ENCODE data around the gene MKLN1.
"Not testable (repeated sequence)": the region's sequence is repeated elsewhere in the genome, so short reads cannot be mapped to it uniquely, and the experiment has no call there.

MKLN1 gene

GRCh38 chr7:131400681-131401176 lies 73.1 kb downstream of the MKLN1 start:
- no peak for DNase-seq (ENCODE audit: low spot score)

DNA sequence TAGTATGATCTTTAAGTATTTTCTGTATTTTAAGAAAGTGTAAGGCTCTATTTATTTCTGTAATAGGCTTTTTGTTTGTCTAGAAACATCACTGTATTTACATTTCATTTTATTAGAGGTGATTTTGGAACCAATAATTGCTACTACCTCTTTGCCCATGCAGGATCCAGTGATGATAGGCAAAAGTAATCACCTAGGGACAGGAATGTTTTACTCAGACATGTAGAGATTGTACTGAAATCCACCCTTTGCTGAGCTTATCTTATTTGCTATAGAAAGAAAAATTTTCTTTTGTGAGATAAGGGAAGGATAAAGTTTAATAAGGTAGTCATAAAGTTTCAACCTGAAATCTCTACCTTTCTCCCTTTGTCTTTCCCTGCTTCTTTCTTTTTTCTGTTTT lies 73.5 kb downstream of the MKLN1 start:
- DNase-seq (ENCODE audit: low spot score): no peak

DNA sequence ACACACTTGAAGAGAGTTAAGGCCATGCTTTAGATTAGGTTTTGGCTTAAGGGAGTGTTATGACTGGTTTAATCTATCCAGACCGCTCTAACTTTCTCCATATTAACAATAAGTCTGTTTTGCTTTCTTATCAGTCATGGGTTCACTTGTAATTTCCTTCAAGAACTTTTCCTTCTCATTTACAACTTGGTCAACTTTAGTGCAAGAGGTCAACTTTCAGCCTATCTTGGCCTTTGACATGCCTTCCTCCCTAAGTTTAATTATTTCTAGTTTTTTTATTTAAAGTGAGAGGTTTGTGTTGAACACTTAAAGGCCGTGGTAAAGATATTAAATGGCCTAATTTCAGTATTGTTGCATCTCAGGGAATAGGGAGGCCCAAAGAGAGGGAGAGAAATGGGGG lies 75.6 kb downstream of the MKLN1 start:
- DNase-seq (ENCODE audit: low spot score): no peak

GRCh38 chr7:131404226-131404911 lies 76.7 kb downstream of the MKLN1 start:
- DNase-seq (ENCODE audit: low spot score): no peak

- DNase-seq (ENCODE audit: low spot score): no peak
Observed at GRCh38 chr7:131409129-131409766, 81.6 kb downstream of the MKLN1 start.

DNA sequence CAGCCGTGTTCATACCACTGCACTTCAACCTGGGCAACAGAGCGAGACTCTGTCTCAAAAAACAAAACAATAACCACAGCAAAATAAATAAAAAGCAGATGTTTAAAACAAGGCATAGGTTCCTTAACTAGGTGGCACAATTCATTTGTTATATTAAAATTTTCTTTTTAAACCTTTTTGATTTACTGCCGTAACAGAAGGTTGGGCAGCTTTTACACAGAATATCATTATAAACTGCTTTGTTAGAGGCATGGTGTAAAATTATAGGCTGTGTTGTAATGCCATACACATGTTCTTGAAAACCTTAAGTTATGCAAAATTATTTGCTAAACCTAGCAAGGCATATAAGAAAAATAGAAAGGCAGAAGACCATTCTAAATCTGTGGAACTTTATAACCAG lies 84.4 kb downstream of the MKLN1 start:
- no peak for DNase-seq (ENCODE audit: low spot score)

DNA sequence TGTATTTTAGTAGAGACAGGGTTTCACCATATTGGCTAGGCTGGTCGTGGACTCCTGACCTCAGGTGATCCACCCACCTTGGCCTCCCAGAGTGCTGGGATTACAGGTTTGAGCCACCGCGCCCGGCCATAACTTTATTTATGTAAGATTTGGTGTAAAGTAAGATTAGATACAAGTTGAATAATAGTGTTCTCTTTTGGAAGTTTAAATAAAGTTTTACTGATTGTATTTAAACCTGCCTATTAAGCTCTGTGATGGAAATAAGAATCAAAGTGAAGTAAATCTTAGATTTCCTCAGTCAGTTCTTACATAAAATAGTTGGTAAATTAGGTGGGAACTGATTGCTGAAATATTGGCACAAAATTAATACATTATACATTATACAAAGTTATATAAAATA lies 86.0 kb downstream of the MKLN1 start:
- no peak for DNase-seq (ENCODE audit: low spot score)

- peak; percentile 27 for DNase-seq (ENCODE audit: low spot score)
Observed at GRCh38 chr7:131424219-131424822, 96.6 kb downstream of the MKLN1 start.

DNA sequence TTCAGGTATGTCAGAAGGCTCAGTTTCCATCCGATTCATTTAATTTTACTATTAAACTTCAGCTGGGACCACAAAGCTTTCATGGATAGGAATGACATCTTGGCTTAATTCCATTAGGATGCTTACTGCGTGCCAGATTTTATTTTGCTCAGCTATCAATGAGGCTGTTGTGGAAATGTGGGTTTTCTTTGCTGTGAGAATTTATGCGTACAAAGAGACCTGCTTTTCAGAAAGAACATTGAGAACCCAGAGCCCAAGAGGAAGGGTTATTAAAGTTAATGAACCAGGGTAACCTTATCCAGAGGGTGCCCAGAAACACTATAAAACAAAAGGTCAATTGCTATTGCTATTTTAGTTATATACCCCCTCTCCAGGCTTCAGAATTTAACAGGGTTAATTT lies 98.3 kb downstream of the MKLN1 start:
- DNase-seq (ENCODE audit: low spot score): no peak

- DNase-seq (ENCODE audit: low spot score): not testable (repeated sequence)
Observed at GRCh38 chr7:131430826-131431225, 103.2 kb downstream of the MKLN1 start.

DNA sequence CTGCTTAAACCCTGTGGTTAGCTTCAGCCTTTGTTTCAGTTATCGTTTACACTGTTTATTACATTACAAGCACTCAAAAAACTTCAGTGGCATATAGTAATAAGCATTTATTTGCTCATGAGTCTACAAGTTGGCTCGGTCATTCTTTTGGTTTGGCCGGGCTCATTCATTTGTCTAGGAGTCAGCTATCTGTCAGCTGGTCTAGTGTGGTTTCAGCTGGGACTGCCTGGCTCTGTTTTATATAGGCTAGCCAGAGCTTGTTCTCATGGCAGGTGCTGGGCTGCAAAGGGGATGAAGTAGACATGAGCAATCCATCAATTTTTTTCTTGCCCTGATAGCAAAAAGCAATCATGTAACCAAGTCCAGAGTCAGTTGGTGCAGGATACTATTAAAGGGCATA lies 103.6 kb downstream of the MKLN1 start:
- no peak for DNase-seq (ENCODE audit: low spot score)

- DNase-seq (ENCODE audit: low spot score): no peak
Observed at GRCh38 chr7:131431756-131432155, 104.1 kb downstream of the MKLN1 start.

- no peak for DNase-seq (ENCODE audit: low spot score)
Observed at GRCh38 chr7:131436384-131436783, 108.7 kb downstream of the MKLN1 start.

- DNase-seq (ENCODE audit: low spot score): no peak
Observed at GRCh38 chr7:131438969-131439368, 111.3 kb downstream of the MKLN1 start.

DNA sequence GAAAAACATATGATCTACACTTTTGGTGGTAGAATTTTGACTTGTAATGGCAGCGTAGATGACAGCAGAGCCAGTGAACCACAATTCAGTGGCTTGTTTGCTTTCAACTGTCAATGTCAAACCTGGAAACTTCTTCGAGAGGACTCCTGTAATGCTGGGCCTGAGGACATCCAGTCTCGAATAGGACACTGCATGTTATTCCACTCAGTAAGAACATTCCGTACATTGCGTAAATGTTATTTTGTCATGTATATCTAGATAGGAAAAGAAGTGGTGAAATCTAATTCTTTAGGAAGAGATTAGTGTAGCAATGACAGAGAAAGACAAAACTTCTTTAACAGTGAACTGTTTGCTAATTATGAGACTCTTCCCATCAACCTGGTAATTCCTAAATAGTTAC lies 115.8 kb downstream of the MKLN1 start:
- no peak for DNase-seq (ENCODE audit: low spot score)

DNA sequence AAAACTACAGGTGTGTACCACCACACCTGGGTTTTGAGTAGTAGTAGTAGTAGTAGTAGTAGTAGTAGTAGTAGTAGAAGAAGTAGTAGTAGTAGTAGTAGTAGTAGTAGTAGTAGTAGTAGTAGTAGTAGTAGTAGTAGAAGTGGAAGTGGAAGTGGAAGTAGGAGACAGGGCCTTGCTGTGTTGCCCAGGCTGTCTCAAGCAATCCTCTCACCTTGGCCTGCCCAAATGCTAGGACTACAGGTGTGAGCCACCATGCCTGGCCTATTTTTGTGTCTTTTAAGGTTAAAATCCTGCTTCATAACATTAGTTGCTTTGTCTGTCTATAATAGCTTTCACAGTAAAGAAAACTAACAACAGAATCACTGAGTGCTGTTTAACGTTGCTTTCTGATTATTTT lies 117.0 kb downstream of the MKLN1 start:
- DNase-seq (ENCODE audit: low spot score): no peak

DNA sequence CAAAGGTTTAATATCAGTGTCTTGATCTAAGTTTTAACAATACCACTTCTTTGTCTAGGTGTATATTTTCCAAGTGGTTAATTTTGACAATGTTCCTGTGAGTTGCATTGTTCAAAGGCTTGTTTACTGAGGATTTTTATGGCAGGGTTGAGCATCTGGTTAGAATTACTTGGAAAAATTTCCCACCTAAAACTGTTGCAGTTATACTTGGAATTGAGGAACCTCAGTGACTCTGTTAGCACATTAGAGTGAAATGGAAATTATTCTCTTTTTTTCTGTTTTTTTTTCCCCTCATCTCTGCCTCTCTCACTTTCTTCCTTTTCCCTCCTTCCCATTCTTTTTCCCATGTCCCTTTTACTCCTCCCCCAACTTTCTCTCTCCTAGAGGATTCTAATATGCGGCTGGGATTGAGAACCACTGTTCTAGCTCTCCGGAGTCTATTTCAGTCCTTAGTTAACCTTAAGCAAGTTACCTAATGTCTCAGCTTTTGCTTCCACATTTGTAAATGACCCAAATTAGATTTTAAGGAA lies 121.8 kb downstream of the MKLN1 start:
- no peak for DNase-seq (ENCODE audit: low spot score)

DNA sequence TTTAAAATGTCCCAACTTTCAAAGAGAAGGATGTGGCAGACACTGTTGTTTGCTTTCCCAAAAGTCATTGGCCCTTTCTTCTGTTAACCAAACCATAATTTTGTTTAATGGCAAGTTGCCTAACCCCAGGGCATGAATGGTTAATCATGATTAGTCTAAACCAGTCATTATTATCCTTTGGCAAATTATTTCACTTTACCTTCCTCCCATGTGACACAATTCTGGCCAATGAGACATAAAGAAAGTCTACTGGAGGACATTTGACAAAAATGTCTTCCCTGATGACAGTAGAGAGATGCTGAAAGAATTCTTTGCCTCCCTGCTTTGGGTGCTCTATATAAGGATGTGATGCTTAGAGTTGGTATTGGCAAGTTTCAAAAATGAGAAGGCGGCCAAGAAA lies 126.8 kb downstream of the MKLN1 start:
- no peak for DNase-seq (ENCODE audit: low spot score)

GRCh38 chr7:131455001-131455400 lies 127.3 kb downstream of the MKLN1 start:
- DNase-seq (ENCODE audit: low spot score): no peak

- no peak for DNase-seq (ENCODE audit: low spot score)
Observed at GRCh38 chr7:131455546-131455945, 127.9 kb downstream of the MKLN1 start.

DNA sequence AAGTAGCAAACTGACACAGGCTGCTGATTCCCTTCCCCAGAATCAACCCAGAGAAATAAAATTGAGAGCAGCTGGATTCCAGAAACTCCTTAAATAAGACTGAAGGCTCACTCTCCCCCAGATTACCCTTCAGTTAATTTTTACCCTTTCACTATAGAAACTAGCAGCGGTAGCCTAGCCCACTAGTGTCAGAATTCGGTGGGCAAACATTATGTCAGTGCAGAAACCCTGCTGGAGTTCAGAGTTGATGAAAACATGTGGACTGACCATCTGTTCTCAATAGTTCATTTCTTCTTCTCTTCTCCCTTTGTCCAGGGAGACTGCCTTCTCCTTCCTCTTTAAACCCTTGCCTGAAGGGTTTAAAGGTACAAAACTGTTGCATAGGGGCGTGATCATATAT lies 128.7 kb downstream of the MKLN1 start:
- no peak for DNase-seq (ENCODE audit: low spot score)

GRCh38 chr7:131459256-131459655 lies 131.6 kb downstream of the MKLN1 start:
- no peak for DNase-seq (ENCODE audit: low spot score)

DNA sequence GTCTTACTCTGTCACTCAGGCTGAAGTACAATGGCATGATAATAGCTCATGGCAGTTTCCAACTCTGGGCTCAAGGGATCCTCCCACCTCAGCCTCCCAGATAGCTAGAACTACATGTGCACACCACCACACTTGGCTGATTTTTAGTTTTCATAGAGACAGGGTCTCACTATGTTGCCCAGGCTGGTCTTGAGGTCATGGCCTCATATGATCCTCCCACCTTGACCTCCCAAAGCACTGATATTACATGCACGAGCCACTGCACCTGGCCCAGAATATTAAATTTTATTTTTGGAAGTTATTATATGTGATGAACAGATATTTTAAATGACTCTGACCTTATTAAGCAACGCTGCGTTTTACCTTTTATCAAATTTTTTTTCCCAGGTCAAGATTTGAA lies 134.4 kb downstream of the MKLN1 start:
- no peak for DNase-seq (ENCODE audit: low spot score)

Data from CD4-positive, alpha-beta T cell treated with Interleukin-6 at 100 ng/mL for 8 hours (primary cell).